ENCODE measurements around the gene HUNK.
"Not testable (repeated sequence)": the region's sequence is repeated elsewhere in the genome, so short reads cannot be mapped to it uniquely, and the experiment has no call there.

HUNK gene

GRCh38 chr21:31850886-31851285 lies 21.9 kb upstream of the HUNK start:
- no peak for TF ChIP-seq CTCF (IDR thresholded peaks at IDR 0.05; ENCODE audit: low read depth, low read length, missing control alignments)
- in situ Hi-C loops (cut with HindIII; ENCODE audit: low sequenced_read_pairs), result no loop called here
- H3K4me3 ChIP-seq (ENCODE audit: low read depth, low read length), result no peak overlapping the region
- no peak for DNase-seq (ENCODE audit: low read depth)

- DNase-seq (ENCODE audit: low read depth), result no peak
- no peak for TF ChIP-seq CTCF (IDR thresholded peaks at IDR 0.05; ENCODE audit: low read depth, low read length, missing control alignments)
- in situ Hi-C loops (cut with HindIII; ENCODE audit: low sequenced_read_pairs), result no loop called here
- no peak overlapping the region for H3K4me3 ChIP-seq (ENCODE audit: low read depth, low read length)
Observed at GRCh38 chr21:31855180-31855579, 17.6 kb upstream of the HUNK start.

GRCh38 chr21:31857096-31857495 lies 15.7 kb upstream of the HUNK start:
- no peak for TF ChIP-seq CTCF (IDR thresholded peaks at IDR 0.05; ENCODE audit: low read depth, low read length, missing control alignments)
- in situ Hi-C loops (cut with HindIII; ENCODE audit: low sequenced_read_pairs), result no loop called here
- DNase-seq (ENCODE audit: low read depth), result no peak
- no peak overlapping the region for H3K4me3 ChIP-seq (ENCODE audit: low read depth, low read length)

GRCh38 chr21:31857631-31858030 lies 15.2 kb upstream of the HUNK start:
- DNase-seq (ENCODE audit: low read depth); in situ Hi-C loops (cut with HindIII; ENCODE audit: low sequenced_read_pairs); H3K4me3 ChIP-seq (ENCODE audit: low read depth, low read length): not testable (repeated sequence)

- in situ Hi-C loops (cut with HindIII; ENCODE audit: low sequenced_read_pairs), result no loop called here
- DNase-seq (ENCODE audit: low read depth), result no peak
- no peak for TF ChIP-seq CTCF (IDR thresholded peaks at IDR 0.05; ENCODE audit: low read depth, low read length, missing control alignments)
- no peak overlapping the region for H3K4me3 ChIP-seq (ENCODE audit: low read depth, low read length)
Observed at GRCh38 chr21:31860851-31861250, 12.0 kb upstream of the HUNK start.

GRCh38 chr21:31862078-31862477 lies 10.7 kb upstream of the HUNK start:
- TF ChIP-seq CTCF (IDR thresholded peaks at IDR 0.05; ENCODE audit: low read depth, low read length, missing control alignments), result no peak
- in situ Hi-C loops (cut with HindIII; ENCODE audit: low sequenced_read_pairs), result no loop called here
- DNase-seq (ENCODE audit: low read depth), result no peak
- no peak overlapping the region for H3K4me3 ChIP-seq (ENCODE audit: low read depth, low read length)

- no peak overlapping the region for H3K4me3 ChIP-seq (ENCODE audit: low read depth, low read length)
- in situ Hi-C loops (cut with HindIII; ENCODE audit: low sequenced_read_pairs), result no loop called here
- no peak for DNase-seq (ENCODE audit: low read depth)
- no peak for TF ChIP-seq CTCF (IDR thresholded peaks at IDR 0.05; ENCODE audit: low read depth, low read length, missing control alignments)
Observed at GRCh38 chr21:31865429-31865970, 7.3 kb upstream of the HUNK start.

Data from astrocyte of the cerebellum (primary cell).